Thyroid gland (tissue), 4 donors: ENCODE measurements around the gene NR1I2.

Experiments used
- CTCF ChIP-seq, 6 experiments: fragments of 200-600 bp in 3 of 6; fragments of 450-650 bp in 3 of 6; sonication (generic) in 3 of 6; IDR thresholded peaks; one replicate each; pipeline ENCODE4 v1.5.1; 2016 to 2019; ENCODE audit warnings: antibody characterized with exemption in 6 of 6, mild to moderate bottlenecking in 2 of 6, inconsistent platforms in 1 of 6, moderate library complexity in 1 of 6
- POLR2A ChIP-seq, 2 donors: fragments of 450-650 bp; IDR thresholded peaks; one replicate each; pipeline ENCODE4 v1.6.1; 2017; ENCODE audit warnings: antibody characterized with exemption in 2 of 2, mild to moderate bottlenecking in 2 of 2, moderate library complexity in 1 of 2

DNA sequence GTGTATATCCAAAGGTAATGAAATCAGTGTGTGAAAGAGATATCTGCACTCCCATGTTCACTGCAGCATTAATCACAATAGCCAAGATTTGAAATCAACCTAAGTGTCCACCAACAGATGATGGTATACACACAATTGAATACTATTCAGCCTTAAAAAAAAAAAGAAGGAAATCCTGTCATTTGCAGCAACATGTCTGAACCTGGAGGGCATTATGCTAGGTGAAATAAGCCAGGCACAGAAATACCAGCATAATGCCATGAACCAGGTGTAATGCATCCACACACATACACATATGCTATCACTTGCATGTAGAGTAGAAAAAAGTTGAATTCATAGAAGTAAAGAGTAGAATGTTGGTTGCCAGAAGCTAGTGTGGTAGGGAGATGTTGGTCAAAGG, 18.4 kb upstream of the NR1I2 start:
- no peak for TF ChIP-seq POLR2A (IDR thresholded peaks at IDR 0.05)
- TF ChIP-seq CTCF (IDR thresholded peaks at IDR 0.05): no peak
